HG03196 (cell line): ENCODE results near the gene GPX3.

Experiments used
- ATAC-seq: cut with Tn5 transposase; IDR thresholded peaks from one replicate; pipeline ENCODE4 v1.9.1; 2021; ENCODE audit not compliant: unreplicated experiment

Gene GPX3

GRCh38 chr5:151020304-151021110, at the start of gene GPX3:
TSS of gene GPX3 (plus strand) at chr5:151020591. CDS start at chr5:151020655, 64 bp downstream.
- ATAC-seq, result no peak

- ATAC-seq, result no peak
Measured at GRCh38 chr5:150978590-150978989, 41.8 kb upstream of the GPX3 start.

GRCh38 chr5:150987746-150988145, 32.6 kb upstream of the GPX3 start:
- ATAC-seq, result no peak

- ATAC-seq, result no peak
Measured at GRCh38 chr5:150989695-150990094, 30.7 kb upstream of the GPX3 start.

- ATAC-seq, result no peak
Measured at GRCh38 chr5:150992705-150993104, 27.7 kb upstream of the GPX3 start.

- no peak for ATAC-seq
Measured at GRCh38 chr5:150993422-150993821, 27.0 kb upstream of the GPX3 start.

GRCh38 chr5:150993826-150994412, 26.5 kb upstream of the GPX3 start:
- no peak for ATAC-seq

- no peak for ATAC-seq
Measured at GRCh38 chr5:150999704-151000442, 20.5 kb upstream of the GPX3 start.

GRCh38 chr5:151001436-151001835, 19.0 kb upstream of the GPX3 start:
- ATAC-seq, result no peak

- no peak for ATAC-seq
Measured at GRCh38 chr5:151002250-151002649, 18.1 kb upstream of the GPX3 start.

- no peak for ATAC-seq
Measured at GRCh38 chr5:151002681-151003502, 17.5 kb upstream of the GPX3 start.

GRCh38 chr5:151003503-151003860, 16.9 kb upstream of the GPX3 start:
- ATAC-seq, result no peak

GRCh38 chr5:151004499-151004898, 15.9 kb upstream of the GPX3 start:
- no peak for ATAC-seq

- no peak for ATAC-seq
Measured at GRCh38 chr5:151005187-151005949, 15.0 kb upstream of the GPX3 start.

GRCh38 chr5:151005950-151006576, 14.3 kb upstream of the GPX3 start:
- ATAC-seq, result no peak

GRCh38 chr5:151006704-151007334, 13.6 kb upstream of the GPX3 start:
- ATAC-seq, result no peak

GRCh38 chr5:151007430-151008209, 12.8 kb upstream of the GPX3 start:
- no peak for ATAC-seq

GRCh38 chr5:151008210-151008491, 12.2 kb upstream of the GPX3 start:
- no peak for ATAC-seq

GRCh38 chr5:151008906-151009305, 11.5 kb upstream of the GPX3 start:
- no peak for ATAC-seq
